ENCODE measurements around the gene ATF3. TPM values are rescaled to one million over a fixed set of nuclear protein-coding genes. Genes with fewer than 3 reads are reported as not detected.

The ATF3 gene
- total and polyA plus RNA-seq, 8 donors: 8.3 to 28.8 (median 20.4) TPM

DNA sequence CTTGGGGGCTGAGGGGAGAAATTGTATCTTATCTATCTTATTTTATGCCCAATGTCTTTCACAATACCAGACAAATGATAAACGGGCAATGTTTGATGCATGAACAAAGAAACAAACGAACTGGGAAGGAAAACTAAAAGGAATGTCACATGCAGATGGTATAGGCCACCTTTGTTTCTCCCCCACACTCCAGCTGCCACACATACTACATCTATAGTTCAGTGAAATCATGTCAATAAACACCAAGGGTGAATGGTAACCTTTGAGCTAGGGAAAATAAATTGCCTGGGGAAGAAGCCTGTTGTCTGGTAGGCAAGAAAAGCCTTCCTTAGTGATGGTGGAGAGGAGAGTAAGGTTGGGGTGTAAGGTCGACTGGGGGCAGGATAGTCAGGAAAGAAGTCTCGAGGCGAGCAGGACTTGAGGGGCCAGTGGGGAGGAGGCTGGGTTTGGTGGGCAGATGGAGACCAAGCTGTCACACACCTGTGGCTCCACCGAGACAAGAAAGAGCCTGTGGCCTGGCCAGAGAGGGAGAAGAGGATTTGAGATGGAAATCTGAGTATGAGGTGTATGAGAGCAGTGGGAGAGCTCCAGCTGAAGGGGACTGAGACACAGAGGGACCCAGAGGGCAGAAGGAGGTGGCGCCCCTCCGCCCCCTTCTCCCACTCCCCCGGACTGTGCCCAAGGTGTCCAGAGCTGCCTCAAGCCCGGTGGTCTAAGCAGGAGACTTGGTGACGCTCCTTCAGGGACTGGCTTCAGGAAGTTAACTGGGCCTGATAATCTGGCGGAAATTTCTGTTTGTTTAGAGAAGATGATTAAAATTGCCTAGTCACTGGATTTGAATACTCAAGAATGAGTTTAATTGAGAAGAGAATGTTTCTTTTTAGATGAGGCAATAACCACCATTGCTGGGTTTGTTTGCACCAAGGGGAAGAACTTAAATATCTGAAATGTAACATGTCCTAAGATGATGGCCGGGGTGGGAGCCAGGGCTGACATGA is 37.3 kb downstream of the ATF3 start:
- TF ChIP-seq, protein P1, sequence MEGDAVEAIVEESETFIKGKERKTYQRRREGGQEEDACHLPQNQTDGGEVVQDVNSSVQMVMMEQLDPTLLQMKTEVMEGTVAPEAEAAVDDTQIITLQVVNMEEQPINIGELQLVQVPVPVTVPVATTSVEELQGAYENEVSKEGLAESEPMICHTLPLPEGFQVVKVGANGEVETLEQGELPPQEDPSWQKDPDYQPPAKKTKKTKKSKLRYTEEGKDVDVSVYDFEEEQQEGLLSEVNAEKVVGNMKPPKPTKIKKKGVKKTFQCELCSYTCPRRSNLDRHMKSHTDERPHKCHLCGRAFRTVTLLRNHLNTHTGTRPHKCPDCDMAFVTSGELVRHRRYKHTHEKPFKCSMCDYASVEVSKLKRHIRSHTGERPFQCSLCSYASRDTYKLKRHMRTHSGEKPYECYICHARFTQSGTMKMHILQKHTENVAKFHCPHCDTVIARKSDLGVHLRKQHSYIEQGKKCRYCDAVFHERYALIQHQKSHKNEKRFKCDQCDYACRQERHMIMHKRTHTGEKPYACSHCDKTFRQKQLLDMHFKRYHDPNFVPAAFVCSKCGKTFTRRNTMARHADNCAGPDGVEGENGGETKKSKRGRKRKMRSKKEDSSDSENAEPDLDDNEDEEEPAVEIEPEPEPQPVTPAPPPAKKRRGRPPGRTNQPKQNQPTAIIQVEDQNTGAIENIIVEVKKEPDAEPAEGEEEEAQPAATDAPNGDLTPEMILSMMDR (IDR thresholded peaks at IDR 0.05): no peak
- Histone ChIP-seq H3K9me3 (no peaks in the 10 kb centered on the region), H3K4me1 (no peaks in the 10 kb centered on the region), H3K27me3 (no peaks in the 10 kb centered on the region), H3K27ac (no peak overlapping the region), H3K36me3 (no peaks in the 10 kb centered on the region), H3K4me3 (no peak overlapping the region)
- no peak for DNase-seq
- intact Hi-C loops (cut with DNase I): no loop called here
- WGBS, 2 donors: 73% methylated on average over 13 of the region's 13 CpGs
- FAIRE-seq: no peak
- no peak for ATAC-seq

DNA sequence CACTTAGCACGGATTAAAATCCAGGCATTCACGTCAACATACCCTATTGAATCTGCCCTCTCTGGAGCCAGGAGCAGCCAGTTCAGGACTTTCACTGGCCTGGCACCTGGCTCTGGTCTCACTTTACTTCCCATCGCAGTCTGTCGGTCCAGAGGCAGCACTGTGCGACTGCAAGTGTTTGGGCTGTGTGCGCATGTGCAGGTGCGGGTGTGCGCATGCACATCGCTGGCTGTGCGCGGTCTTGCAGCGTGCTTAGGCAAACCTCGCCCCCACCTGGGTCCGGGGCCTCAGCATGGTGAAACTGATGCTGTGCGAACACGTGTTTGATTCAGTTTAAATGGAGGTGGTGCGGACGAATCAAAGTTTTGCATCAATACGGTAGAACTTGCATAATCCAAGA is 38.0 kb downstream of the ATF3 start:
- Histone ChIP-seq H3K4me3 (no peak overlapping the region), H3K4me1 (no peaks in the 10 kb centered on the region), H3K27ac (no peak overlapping the region), H3K27me3 (no peaks in the 10 kb centered on the region), H3K9me3 (no peaks in the 10 kb centered on the region), H3K36me3 (no peaks in the 10 kb centered on the region)
- TF ChIP-seq, protein P1 (IDR thresholded peaks at IDR 0.05): no peak
- intact Hi-C loops (cut with DNase I): no loop called here
- DNase-seq (no peak), ATAC-seq (peak in 1 of 4 donors; percentile 29), FAIRE-seq (no peak)
- 81 to 89% methylated on average over 19 of the region's 19 CpGs for WGBS, 2 donors

DNA sequence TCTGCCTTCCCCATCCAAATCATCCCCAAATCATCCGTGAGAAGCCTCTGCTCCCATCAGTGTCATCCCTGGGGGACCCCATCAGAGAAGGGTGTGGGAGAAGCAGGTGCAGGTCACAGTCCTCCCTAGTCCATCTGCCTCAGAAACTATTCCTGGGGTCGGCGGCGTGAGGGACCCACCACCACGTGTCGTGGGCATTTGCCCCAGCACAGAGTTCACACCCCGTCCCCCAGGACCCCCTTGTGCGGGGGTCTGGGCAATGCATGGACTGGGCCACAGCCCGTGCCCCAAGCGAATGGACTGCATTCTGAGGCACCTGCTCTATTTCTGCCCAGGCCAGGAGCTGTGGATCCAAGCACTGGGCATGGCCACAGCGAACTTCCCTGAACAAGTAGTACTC is 38.4 kb downstream of the ATF3 start:
- intact Hi-C loops (cut with DNase I): no loop called here
- TF ChIP-seq, protein P1 (IDR thresholded peaks at IDR 0.05): no peak
- no peaks in the 10 kb centered on the region for H3K36me3 ChIP-seq
- no peak for FAIRE-seq
- 79 to 84% methylated on average over 11 of the region's 11 CpGs for WGBS, 2 donors
- H3K4me1 ChIP-seq: no peaks in the 10 kb centered on the region
- no peak overlapping the region for H3K27ac ChIP-seq
- H3K4me3 ChIP-seq: no peak overlapping the region
- H3K9me3 ChIP-seq: no peaks in the 10 kb centered on the region
- ATAC-seq: no peak
- no peaks in the 10 kb centered on the region for H3K27me3 ChIP-seq
- no peak for DNase-seq

DNA sequence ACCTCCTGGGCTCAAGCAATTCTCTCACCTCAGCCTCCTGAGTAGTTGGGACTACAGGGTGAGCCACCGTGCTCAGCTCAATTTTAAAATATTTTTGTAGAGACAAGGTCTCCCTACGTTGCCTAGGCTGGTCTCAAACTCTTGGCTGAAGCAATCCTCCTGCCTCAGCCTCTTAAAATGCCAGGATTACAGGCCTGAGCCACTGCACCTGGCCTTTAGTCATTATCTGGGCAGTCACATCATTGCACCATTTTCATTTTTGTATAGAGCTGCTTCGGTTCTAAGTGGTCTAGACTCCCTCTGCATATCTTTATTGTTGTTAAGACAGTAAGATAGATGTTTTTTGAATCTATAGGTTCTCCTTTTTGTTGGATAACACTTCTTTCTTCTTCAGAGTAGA is 39.9 kb downstream of the ATF3 start:
- FAIRE-seq (no peak), ATAC-seq (no peak), DNase-seq (no peak)
- Histone ChIP-seq H3K9me3 (no peaks in the 10 kb centered on the region), H3K36me3 (no peaks in the 10 kb centered on the region), H3K4me1 (no peaks in the 10 kb centered on the region), H3K4me3 (no peak overlapping the region), H3K27ac (no peak overlapping the region), H3K27me3 (no peaks in the 10 kb centered on the region)
- TF ChIP-seq, protein P1 (IDR thresholded peaks at IDR 0.05): no peak
- intact Hi-C loops (cut with DNase I): no loop called here
- WGBS, 2 donors: 67 to 79% methylated on average over 3 of the region's 3 CpGs

DNA sequence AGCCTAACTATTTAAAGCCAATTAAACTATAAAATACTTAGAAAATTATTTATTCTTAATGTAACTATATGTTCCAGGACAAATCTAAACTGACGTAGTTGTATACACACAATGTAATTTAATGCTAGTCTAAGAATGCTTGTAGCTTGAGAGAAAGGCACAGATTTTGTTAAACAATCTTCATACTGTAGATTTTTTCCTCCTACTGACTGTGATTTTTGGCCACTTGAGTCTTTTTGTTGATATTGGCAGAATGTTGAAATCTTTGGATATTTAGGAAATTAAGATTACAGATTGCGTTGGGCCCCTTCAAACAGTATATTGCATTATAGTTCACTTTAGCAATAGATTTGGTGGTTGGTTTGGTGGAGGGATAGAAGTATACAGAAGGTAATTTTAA is 40.5 kb downstream of the ATF3 start:
- TF ChIP-seq, protein P1 (IDR thresholded peaks at IDR 0.05): no peak
- H3K4me1 ChIP-seq: no peaks in the 10 kb centered on the region
- ATAC-seq: no peak
- H3K4me3 ChIP-seq: no peak overlapping the region
- 58 to 82% methylated on average over 2 of the region's 2 CpGs for WGBS, 2 donors
- DNase-seq: no peak
- no peaks in the 10 kb centered on the region for H3K9me3 ChIP-seq
- no peaks in the 10 kb centered on the region for H3K27me3 ChIP-seq
- H3K36me3 ChIP-seq: no peaks in the 10 kb centered on the region
- intact Hi-C loops (cut with DNase I): no loop called here
- FAIRE-seq: no peak
- H3K27ac ChIP-seq: no peak overlapping the region

All from pancreas (tissue), 10 donors.